ENCODE measurements around the gene PRR13.

DNA sequence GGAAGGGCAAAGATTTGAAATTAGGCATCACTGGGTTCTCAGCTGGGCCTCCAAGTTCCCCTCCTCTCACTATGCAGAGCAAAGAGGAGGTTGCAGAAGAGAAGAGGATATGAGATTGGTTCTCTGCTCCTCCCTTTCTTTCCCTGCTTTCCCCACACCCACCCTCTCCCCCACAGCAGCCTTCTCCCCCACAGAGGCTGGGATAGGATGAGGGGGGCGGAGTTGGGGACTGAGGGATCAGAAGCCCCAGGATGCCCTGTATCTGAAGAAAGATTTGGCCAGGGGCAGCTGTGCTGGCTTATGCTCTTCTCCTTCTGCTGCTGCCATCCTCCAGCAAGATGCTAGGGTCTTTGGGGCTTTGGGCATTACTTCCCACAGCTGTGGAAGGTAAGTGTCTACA is 17.9 kb upstream of the PRR13 start, which contains the start of gene AMHR2:
- TF ChIP-seq CTCF (IDR thresholded peaks at IDR 0.05) (no peak), POLR2A (IDR thresholded peaks at IDR 0.05) (no peak), POLR2AphosphoS5 (IDR thresholded peaks at IDR 0.05) (no peak)

All from transverse colon (tissue), 4 donors.